Measurements from ENCODE around the gene SLC39A5. TPM values are rescaled to one million over a fixed set of nuclear protein-coding genes. Genes with fewer than 3 reads are reported as not detected.

SLC39A5 gene
- total RNA-seq, 1 donor from 2014 or later = 0.08 TPM

GRCh38 chr12:56224954-56225353 lies 4.9 kb upstream of the SLC39A5 start:
- no peaks in the 10 kb centered on the region for H3K36me3 ChIP-seq (ENCODE audit: control insufficient read depth, insufficient read depth, low read length)
- TF ChIP-seq CTCF (IDR thresholded peaks at IDR 0.05; ENCODE audit: insufficient read depth, low read length, poor library complexity, severe bottlenecking) = no peak
- DNase-seq (ENCODE audit: low read depth) = no peak
- no peaks in the 10 kb centered on the region for H3K27me3 ChIP-seq (ENCODE audit: control insufficient read depth, insufficient read depth, low read length)
- H3K4me3 ChIP-seq (ENCODE audit: low read depth, low read length) = peak overlapping the region; percentile 65

GRCh38 chr12:56229082-56229481 lies 769 bp upstream of the SLC39A5 start:
- no peak overlapping the region for H3K4me3 ChIP-seq (ENCODE audit: low read depth, low read length)
- H3K36me3 ChIP-seq (ENCODE audit: control insufficient read depth, insufficient read depth, low read length) = no peaks in the 10 kb centered on the region
- no peak for TF ChIP-seq CTCF (IDR thresholded peaks at IDR 0.05; ENCODE audit: insufficient read depth, low read length, poor library complexity, severe bottlenecking)
- no peaks in the 10 kb centered on the region for H3K27me3 ChIP-seq (ENCODE audit: control insufficient read depth, insufficient read depth, low read length)
- no peak for DNase-seq (ENCODE audit: low read depth)

- Histone ChIP-seq H3K27me3 (ENCODE audit: control insufficient read depth, insufficient read depth, low read length) (no peaks in the 10 kb centered on the region), H3K36me3 (ENCODE audit: control insufficient read depth, insufficient read depth, low read length) (no peaks in the 10 kb centered on the region), H3K4me3 (ENCODE audit: low read depth, low read length) (no peak overlapping the region)
- no peak for TF ChIP-seq CTCF (IDR thresholded peaks at IDR 0.05; ENCODE audit: insufficient read depth, low read length, poor library complexity, severe bottlenecking)
- no peak for DNase-seq (ENCODE audit: low read depth)
These were observed 757 bp downstream of the SLC39A5 start for GRCh38 chr12:56230432-56231183.

GRCh38 chr12:56231184-56231582 lies 1.3 kb downstream of the SLC39A5 start:
- H3K36me3 ChIP-seq (ENCODE audit: control insufficient read depth, insufficient read depth, low read length) = no peaks in the 10 kb centered on the region
- H3K27me3 ChIP-seq (ENCODE audit: control insufficient read depth, insufficient read depth, low read length) = no peaks in the 10 kb centered on the region
- no peak for TF ChIP-seq CTCF (IDR thresholded peaks at IDR 0.05; ENCODE audit: insufficient read depth, low read length, poor library complexity, severe bottlenecking)
- no peak overlapping the region for H3K4me3 ChIP-seq (ENCODE audit: low read depth, low read length)
- DNase-seq (ENCODE audit: low read depth) = no peak

- no peak for TF ChIP-seq CTCF (IDR thresholded peaks at IDR 0.05; ENCODE audit: insufficient read depth, low read length, poor library complexity, severe bottlenecking)
These were observed 5.0 kb downstream of the SLC39A5 start for GRCh38 chr12:56234746-56235436.

More at GRCh38 chr12:56234746-56235436, 5.0 kb downstream of the SLC39A5 start:
- DNase-seq (ENCODE audit: low read depth) = no peak
- Histone ChIP-seq H3K27me3 (ENCODE audit: control insufficient read depth, insufficient read depth, low read length) (no peaks in the 10 kb centered on the region), H3K4me3 (ENCODE audit: low read depth, low read length) (no peak overlapping the region), H3K36me3 (ENCODE audit: control insufficient read depth, insufficient read depth, low read length) (no peaks in the 10 kb centered on the region)
